Measurements from ENCODE around the gene CBLN3.

DNA sequence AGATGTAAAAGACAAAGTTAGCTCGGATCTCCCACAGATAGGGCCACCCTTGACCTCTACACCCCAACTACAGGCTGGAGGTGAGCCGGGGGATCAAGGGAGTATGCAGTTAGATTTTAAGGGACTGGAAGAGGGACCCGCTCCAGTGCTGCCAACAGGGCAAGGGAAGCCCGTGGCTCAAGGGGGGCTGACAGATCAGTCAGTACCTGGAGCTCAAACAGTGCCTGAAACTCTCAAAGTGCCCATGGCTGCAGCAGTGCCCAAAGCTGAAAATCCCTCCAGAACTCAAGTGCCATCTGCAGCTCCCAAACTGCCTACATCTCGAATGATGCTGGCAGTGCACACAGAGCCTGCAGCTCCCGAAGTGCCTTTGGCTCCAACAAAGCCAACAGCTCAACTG is 20.3 kb downstream of the CBLN3 start:
- TF ChIP-seq, protein P1, sequence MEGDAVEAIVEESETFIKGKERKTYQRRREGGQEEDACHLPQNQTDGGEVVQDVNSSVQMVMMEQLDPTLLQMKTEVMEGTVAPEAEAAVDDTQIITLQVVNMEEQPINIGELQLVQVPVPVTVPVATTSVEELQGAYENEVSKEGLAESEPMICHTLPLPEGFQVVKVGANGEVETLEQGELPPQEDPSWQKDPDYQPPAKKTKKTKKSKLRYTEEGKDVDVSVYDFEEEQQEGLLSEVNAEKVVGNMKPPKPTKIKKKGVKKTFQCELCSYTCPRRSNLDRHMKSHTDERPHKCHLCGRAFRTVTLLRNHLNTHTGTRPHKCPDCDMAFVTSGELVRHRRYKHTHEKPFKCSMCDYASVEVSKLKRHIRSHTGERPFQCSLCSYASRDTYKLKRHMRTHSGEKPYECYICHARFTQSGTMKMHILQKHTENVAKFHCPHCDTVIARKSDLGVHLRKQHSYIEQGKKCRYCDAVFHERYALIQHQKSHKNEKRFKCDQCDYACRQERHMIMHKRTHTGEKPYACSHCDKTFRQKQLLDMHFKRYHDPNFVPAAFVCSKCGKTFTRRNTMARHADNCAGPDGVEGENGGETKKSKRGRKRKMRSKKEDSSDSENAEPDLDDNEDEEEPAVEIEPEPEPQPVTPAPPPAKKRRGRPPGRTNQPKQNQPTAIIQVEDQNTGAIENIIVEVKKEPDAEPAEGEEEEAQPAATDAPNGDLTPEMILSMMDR (IDR thresholded peaks at IDR 0.05 in 4 of 5, conservative IDR thresholded peaks at IDR 0.05 in 1 of 5), result no peak
- no peak for TF ChIP-seq POLR2A (IDR thresholded peaks at IDR 0.05)

All from gastrocnemius medialis (tissue), 4 donors.